Skeletal muscle cell (primary cell): ENCODE results near the gene SYNDIG1.

Experiments used
- DNase-seq: peaks from one replicate; pipeline ENCODE4 v3.0.0-alpha.2; 2010; ENCODE audit warnings: low read depth
- H3K4me3 ChIP-seq: 2 replicates; pipeline ENCODE4 v1.5.1; 2011; ENCODE audit warnings: low read depth, mild to moderate bottlenecking, control low read depth, low read length, moderate library complexity

The SYNDIG1 gene

DNA sequence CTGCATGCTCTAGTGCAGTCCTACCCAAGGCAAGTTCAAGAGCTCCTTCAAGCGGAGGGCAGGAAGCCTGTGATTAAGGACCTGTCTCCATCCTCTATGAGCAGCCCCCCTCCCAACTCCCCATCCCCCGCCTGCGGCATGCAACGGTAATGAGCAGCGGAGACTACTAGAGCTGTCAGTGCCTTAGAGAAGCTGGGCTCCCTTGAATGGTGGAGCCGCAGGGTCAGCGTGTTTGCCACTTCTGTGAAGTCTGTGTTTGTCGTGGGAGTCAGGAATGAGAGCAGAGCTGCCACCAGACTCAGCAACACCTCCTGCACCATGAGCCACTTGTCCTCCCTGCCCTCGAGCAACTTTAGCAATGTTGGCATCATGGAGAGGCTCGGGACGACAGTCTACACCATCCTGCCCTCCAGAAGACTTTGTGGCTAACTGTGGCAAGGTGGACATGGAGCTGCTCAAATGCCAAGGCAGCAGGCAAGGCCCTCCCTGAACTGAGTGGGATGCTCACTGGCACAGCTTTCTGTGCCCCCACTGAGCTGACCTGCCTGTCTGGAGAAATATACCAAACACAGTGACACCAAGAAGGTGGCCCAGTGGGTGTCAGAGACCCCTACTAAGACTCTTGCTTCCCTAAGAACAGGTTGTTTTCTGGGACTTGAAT lies 23.8 kb upstream of the SYNDIG1 start:
- DNase-seq = no peak
- H3K4me3 ChIP-seq = no peak overlapping the region

- H3K4me3 ChIP-seq = no peak overlapping the region
- no peak for DNase-seq
These were observed 22.6 kb upstream of the SYNDIG1 start for GRCh38 chr20:24446811-24447210.

DNA sequence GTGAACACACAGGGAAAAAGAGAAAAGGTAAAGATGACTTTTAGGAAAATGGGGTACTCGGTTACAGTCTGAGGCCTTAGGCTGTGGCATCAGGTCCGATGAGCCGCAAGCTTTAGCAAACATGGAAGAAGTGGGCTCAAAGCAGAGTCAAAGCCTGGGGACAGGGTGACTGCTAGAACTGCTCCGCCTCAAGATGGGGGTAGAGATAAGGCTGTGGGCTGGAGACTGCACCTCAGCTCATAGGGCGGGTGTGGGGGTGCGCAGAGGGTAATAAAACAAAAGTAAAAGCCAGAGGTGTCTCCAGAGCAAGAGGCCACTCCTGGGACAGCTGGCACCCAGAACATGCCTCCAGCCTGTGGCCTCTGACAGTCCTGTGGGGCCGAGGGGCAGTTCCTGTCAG lies 21.3 kb upstream of the SYNDIG1 start:
- H3K4me3 ChIP-seq = no peak overlapping the region

DNA sequence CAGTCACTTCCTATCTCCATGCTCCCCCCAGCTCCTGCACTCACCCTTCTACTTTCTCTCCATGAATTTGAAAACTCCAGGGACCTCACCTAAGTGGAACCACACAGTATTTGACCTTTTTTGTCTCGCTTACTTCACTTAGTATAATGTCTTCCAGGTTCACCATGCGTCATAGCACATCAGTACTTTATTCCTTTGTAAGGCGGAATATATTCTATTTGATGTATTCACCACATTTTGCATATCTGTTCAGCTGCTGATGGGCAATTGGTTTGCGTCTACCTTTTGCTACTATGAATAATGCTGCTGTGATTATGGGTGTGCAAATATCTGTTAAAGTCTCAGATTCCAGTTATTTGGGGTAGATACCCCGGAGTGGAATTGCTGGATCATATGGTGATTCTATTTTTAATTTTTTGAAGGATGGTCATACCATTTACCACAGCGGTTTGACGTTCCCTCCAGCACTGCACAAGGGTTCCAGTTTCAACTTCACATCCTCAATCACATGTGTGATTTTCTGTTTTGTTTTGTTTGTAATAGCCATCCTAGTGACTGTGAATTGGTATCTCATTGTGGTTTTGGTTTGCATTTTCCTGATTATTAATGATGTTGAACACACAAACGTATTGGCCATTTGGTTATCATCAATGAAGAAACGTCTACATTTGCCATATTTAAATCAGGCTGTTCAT lies 20.3 kb upstream of the SYNDIG1 start:
- no peak overlapping the region for H3K4me3 ChIP-seq

More for the DNA sequence above, 21.3 kb upstream of the SYNDIG1 start:
- DNase-seq = no peak

GRCh38 chr20:24450177-24450576 lies 19.3 kb upstream of the SYNDIG1 start:
- DNase-seq = no peak
- H3K4me3 ChIP-seq = no peak overlapping the region

More for the DNA sequence above, 20.3 kb upstream of the SYNDIG1 start:
- no peak for DNase-seq

DNA sequence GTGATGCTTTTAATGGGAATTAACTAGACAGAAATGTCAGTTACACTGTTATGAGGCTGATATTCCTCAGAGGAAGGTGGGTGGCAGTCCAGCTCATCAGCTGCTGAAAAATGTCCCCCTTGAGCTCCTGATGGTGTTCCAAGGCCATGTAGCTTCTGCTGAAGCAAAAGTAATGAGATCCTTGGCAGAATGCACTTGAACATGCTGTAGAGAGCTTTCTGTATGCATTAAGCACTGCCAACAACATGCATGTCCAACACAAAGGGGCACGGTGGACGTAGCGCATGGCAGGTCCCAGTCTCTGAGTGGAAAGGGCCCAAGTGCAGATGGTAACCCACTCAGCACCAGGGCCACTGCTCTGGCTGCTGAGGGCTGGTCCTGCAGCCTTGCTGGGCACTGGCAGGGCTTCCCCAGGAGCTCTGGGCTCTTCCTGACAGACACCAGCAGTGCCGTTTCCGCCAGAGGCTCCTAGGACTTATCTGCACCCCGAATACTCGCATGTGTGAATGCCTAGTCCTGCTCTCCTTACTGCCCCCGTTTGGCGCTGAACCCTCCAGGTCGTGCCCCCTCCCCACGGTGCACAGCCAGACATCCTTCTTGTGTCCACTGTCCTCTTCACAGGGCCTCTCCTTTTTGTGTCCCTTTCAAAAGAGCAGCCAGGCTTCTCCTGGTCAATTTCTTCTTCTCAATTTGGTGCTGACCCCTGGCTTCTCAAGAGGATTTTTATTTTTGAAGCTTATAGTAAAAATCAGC lies 18.6 kb upstream of the SYNDIG1 start:
- DNase-seq = no peak
- no peak overlapping the region for H3K4me3 ChIP-seq

DNA sequence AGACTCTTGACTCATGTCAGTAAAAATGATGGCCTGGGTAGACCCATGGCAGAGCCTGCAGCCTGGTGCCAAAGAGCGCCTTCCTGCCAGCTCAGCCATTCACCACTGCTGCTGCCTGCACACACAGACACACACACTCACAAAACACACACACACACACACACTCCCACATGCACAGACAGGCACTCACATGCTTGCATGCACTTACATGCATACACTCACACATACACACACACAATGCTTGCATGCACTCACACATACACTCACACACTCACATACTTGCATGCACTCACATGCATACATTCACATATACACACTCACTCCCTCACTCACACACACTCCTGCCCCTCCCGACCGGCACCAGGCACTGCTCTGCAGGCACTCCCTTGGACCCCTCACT lies 18.0 kb upstream of the SYNDIG1 start:
- no peak overlapping the region for H3K4me3 ChIP-seq
- no peak for DNase-seq

- no peak overlapping the region for H3K4me3 ChIP-seq
- DNase-seq = no peak
These were observed 17.4 kb upstream of the SYNDIG1 start for GRCh38 chr20:24452016-24452415.

- no peak for DNase-seq
- no peak overlapping the region for H3K4me3 ChIP-seq
These were observed 16.8 kb upstream of the SYNDIG1 start for GRCh38 chr20:24452498-24453127.

DNA sequence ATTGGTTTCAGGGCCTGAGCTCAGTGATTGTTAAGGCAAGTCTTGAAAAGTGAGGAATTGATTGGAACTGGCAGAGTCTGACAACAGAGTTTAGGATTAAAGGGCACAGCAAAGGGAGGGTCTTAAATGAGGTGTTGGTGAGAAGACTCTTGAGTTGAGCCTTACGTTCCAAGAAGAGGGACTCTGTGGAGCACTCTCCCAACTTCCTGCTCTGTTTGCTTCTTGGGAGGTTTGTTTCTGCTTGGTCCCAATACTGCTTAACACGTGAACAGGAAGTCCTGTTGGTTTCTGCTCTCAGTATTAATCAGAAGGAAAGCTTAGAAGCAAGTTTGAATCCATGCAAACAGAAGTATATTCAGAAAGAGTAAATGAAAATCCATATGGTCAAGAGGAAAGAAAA lies 15.6 kb upstream of the SYNDIG1 start:
- H3K4me3 ChIP-seq = no peak overlapping the region
- DNase-seq = no peak

DNA sequence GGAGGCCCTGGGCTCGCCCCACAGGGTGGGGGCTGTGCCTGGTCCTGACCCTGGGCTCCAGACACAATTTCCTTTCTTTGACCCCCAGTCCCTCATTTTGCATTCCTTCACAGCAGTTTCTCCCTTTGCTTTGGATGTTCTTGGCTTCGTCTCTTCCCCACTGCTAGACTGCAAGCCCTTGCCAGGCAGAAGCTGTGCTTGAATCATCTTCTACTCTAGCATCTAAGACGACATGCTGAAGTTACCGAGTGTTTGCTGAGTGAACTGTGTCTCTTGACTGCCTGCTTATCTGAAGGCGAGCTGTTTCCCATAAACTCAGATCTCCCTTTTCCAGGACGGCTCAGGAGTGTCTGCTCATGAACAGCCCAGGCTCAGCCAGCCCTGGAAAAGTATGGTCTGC lies 14.3 kb upstream of the SYNDIG1 start:
- DNase-seq = no peak
- H3K4me3 ChIP-seq = no peak overlapping the region

DNA sequence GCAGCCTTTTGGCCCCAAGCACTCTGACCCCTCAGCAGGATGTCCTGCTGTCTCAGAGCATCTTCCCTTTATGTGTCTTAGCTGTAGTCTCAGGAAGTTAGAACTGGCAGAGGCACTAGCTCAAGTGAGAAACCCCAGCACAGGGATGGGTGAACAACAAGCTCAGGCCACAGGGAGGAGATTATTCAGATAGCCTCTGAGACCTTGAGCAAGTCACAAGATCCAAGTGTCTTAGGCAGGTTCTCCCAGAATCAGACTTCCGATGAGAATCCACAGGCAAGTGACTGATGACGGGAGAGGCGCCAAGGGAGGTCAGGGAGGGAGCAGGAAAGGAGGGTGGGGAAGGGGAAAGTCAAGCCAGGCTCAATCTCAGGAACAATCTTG lies 13.0 kb upstream of the SYNDIG1 start:
- DNase-seq = no peak
- no peak overlapping the region for H3K4me3 ChIP-seq

DNA sequence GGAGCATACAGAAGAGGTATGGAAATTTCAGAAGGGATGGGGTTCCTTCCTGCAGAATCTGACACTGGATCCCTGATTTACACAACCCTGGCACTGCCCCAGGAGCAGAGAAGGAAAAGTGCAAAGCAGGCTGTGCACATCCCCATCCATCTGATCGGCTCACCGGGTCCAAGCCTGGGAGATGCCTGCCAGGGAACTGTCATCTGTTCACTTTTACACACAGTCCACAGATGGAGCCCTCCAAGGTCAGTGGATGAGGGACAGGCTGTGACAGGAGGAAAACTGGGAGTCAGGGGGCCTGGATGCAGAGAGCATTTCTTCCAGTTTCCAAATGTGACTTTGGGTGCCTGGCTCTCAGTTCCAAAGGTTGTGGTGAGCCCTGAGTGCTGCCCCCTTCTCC lies 11.0 kb upstream of the SYNDIG1 start:
- H3K4me3 ChIP-seq = no peak overlapping the region
- no peak for DNase-seq

DNA sequence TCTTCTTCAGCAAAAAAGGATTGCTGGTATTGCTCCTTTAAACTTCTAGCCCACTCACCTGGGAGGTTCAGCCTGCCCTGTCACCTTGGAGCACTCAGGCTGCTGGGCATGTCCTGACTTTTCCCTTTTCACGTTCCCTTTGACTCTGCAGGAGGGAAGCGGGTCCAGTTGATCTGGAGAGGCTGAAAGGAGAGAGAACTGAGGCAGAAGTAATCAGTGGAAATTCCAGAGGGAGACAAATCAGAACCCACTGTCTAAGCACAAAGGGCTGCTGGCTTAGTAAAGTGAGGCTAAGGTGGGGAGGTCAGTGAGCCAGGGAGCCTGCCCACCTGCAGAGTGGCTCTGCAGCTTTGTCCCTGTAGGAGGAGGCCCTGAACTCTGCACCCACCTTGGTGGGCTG lies 9.7 kb upstream of the SYNDIG1 start:
- H3K4me3 ChIP-seq = no peak overlapping the region

DNA sequence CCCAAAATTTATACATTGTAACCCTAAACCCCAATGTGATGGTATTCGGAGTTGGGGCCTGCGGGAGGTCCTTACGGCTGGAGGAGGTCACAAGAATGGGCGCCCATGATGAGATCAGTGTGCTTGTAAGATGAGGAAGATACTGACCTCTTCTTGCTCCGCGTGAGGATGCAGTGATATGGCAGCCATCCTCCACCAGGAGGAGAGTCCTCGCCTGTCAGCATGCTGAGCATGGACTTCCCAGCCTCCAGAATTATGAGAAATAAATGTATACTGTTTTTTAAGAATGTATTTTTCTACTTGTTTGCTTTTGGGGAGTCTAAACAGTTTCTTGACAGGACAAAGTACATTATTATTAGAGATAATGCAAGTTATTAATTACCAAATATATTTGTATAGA lies 8.7 kb upstream of the SYNDIG1 start:
- DNase-seq = no peak
- no peak overlapping the region for H3K4me3 ChIP-seq

More for the DNA sequence above, 9.7 kb upstream of the SYNDIG1 start:
- DNase-seq = no peak

DNA sequence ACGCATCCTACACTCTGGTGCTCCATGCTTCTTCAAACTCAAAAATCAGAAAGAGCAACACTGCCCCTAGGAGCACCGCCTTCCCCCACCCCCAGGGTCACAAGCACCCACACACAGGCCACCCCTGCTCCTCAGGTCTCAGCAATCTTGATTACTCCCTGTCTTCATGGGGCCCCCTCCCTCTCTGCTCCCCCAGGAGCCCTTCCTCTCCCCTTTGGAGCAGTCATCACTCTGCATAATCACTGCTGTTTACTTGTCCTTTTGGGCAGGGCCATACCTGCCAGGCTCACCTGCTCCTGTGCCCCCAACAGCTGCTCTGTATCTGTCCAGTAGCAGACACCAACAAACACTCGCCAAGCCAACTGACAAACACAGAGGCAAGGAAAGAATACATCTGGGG lies 7.6 kb upstream of the SYNDIG1 start:
- DNase-seq = no peak
- no peak overlapping the region for H3K4me3 ChIP-seq

DNA sequence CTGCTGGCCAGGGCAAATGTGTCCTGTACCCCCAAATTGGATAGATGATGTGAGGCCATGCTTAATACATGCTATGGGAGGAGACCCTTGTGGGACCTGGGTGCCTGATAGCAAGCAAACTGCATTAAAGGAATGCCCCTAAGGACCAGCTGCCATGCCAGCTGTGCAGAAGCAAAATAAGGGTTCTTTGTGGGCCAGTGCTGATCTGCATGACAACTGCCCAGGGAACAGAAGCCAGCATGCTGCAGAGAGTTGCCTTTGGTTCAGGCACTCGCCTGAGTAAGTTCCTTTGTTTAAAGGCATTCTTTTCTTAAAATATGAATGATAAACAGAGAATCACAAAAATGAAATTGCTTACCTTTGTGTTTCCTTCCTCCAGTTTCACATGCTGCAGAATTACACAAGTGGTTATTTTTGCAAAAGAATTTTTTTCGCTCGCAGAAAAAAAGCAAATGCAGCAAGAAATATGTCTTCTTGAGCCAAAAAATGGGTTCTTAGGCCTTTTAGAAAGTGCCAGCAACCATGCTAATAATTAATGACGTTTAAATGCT lies 6.9 kb upstream of the SYNDIG1 start:
- no peak for DNase-seq
- no peak overlapping the region for H3K4me3 ChIP-seq

GRCh38 chr20:24465159-24465558 lies 4.3 kb upstream of the SYNDIG1 start:
- no peak overlapping the region for H3K4me3 ChIP-seq
- no peak for DNase-seq

DNA sequence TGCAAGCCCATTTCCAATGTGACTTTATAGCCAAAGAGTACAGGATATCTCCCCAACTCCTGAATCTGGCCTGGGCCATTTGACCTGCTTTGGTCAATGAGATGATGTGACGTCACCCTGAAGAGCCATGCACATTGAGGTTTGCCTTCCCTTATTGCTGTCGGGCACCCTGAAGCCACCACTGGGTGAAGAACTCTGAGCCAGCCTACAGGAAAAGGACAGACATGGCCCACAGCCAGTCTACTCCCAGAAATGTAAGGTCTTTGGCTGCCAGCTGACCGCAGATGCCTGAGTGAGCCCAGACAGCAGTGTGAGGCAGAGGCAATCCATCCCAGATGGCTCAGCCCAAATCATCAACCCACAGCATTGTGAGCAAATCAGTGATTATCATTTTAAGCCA lies 3.7 kb upstream of the SYNDIG1 start:
- no peak for DNase-seq

More for the DNA sequence above, 3.7 kb upstream of the SYNDIG1 start:
- H3K4me3 ChIP-seq = no peak overlapping the region
